WTC11 (cell line): Measurements from ENCODE around the gene ADM. TPM values are rescaled to one million over a fixed set of nuclear protein-coding genes. Genes with fewer than 3 reads are reported as not detected.

Source experiments
- ATAC-seq: fragments of 200-7000 bp; cut with Tn5 transposase; 2 replicates; pipeline ENCODE4 v1.10.0; 2021; ENCODE audit warnings: mild to moderate bottlenecking, moderate library complexity
- CTCF ChIA-PET: fragments of 300-600 bp; sonication (Branson Sonifier 250); formaldehyde crosslinking; loops from one replicate; lab custom pipeline; 2021; ENCODE audit warnings: antibody characterized with exemption; lab: Charles Lee
- POLR2A ChIA-PET: fragments of 350-600 bp; sonication (Branson Sonifier 250); formaldehyde crosslinking; loops from one replicate; lab custom pipeline; 2021; ENCODE audit warnings: antibody characterized with exemption; lab: Charles Lee
- DNase-seq: peaks from one replicate; pipeline ENCODE4 v3.0.0; 2021; ENCODE audit warnings: low spot score
- H3K27ac Mint-ChIP-seq: 2 replicates; pipeline ENCODE4 v1.8.0; 2021; ENCODE audit warnings: mixed read lengths
- H3K27me3 Mint-ChIP-seq: 2 replicates; pipeline ENCODE4 v1.8.0; 2021; ENCODE audit warnings: low read depth, mild to moderate bottlenecking, moderate library complexity, mixed read lengths
- H3K36me3 Mint-ChIP-seq: 2 replicates; pipeline ENCODE4 v1.8.0; 2021; ENCODE audit warnings: mixed read lengths
- H3K4me1 Mint-ChIP-seq: 2 replicates; pipeline ENCODE4 v1.8.0; 2022; ENCODE audit warnings: mixed read lengths
- H3K4me3 Mint-ChIP-seq: 2 replicates; pipeline ENCODE4 v1.8.0; 2021; ENCODE audit warnings: mild to moderate bottlenecking, moderate library complexity, mixed read lengths
- H3K9me3 Mint-ChIP-seq: 2 replicates; pipeline ENCODE4 v1.8.0; 2021; ENCODE audit warnings: mixed read lengths
- CREM ChIP-seq: sonication (generic); formaldehyde crosslinking; IDR thresholded peaks from 2 replicates; pipeline ENCODE4 v1.8.1; 2022; ENCODE audit warnings: mild to moderate bottlenecking, missing genetic modification reagents, moderate library complexity
- FOXP1 ChIP-seq: sonication (generic); formaldehyde crosslinking; IDR thresholded peaks from 2 replicates; pipeline ENCODE4 v1.8.0; 2022; ENCODE audit warnings: missing genetic modification reagents, mild to moderate bottlenecking, moderate library complexity, borderline replicate concordance
- NR2C2 ChIP-seq: sonication (generic); formaldehyde crosslinking; IDR thresholded peaks from 2 replicates; pipeline ENCODE4 v1.8.0; 2022; ENCODE audit warnings: mild to moderate bottlenecking, missing genetic modification reagents
- TCF7 ChIP-seq: sonication (generic); formaldehyde crosslinking; IDR thresholded peaks from 2 replicates; pipeline ENCODE4 v1.8.0; 2022; ENCODE audit warnings: mild to moderate bottlenecking, low read depth, missing genetic modification reagents, moderate library complexity
- ZNF138 ChIP-seq: sonication (generic); formaldehyde crosslinking; conservative IDR thresholded peaks from 2 replicates; pipeline ENCODE4 v1.8.1; 2022; ENCODE audit warnings: mild to moderate bottlenecking, moderate library complexity, missing genetic modification reagents
- ZNF263 ChIP-seq: sonication (generic); formaldehyde crosslinking; IDR thresholded peaks from 2 replicates; pipeline ENCODE4 v1.8.1; 2022; ENCODE audit warnings: low read depth, mild to moderate bottlenecking, moderate library complexity, missing genetic modification reagents
- ZNF317 ChIP-seq: sonication (generic); formaldehyde crosslinking; IDR thresholded peaks from 2 replicates; pipeline ENCODE4 v1.8.1; 2023; ENCODE audit warnings: low read depth, mild to moderate bottlenecking, moderate library complexity, missing genetic modification reagents, borderline replicate concordance
- total RNA-seq: library from RNA; stranded (reverse); gene quantifications from 3 replicates; pipeline ENCODE4 v1.2.3, GENCODE V29; 2021
- TF ChIP-seq, protein P1 (sequence below): fragments of 250-450 bp; sonication (Bioruptor Pico); IDR thresholded peaks from 2 replicates; pipeline ENCODE4 v1.9.0; 2021; ENCODE audit warnings: mild to moderate bottlenecking, borderline replicate concordance
- TF ChIP-seq, protein P2 (sequence below): sonication (generic); formaldehyde crosslinking; IDR thresholded peaks from 2 replicates; pipeline ENCODE4 v1.8.0; 2023; ENCODE audit warnings: mild to moderate bottlenecking, missing genetic modification reagents
- TF ChIP-seq, protein P3 (sequence below): sonication (generic); formaldehyde crosslinking; conservative IDR thresholded peaks from 2 replicates; pipeline ENCODE4 v1.8.1; 2023; ENCODE audit warnings: mild to moderate bottlenecking, low read depth, missing genetic modification reagents, moderate library complexity
- TF ChIP-seq, protein P4 (sequence below): sonication (generic); formaldehyde crosslinking; IDR thresholded peaks from 2 replicates; pipeline ENCODE4 v1.8.1; 2023; ENCODE audit warnings: mild to moderate bottlenecking, missing genetic modification reagents, moderate library complexity

The ADM gene
- total RNA-seq, 1 experiment from 2014 or later = 18.7 TPM

DNA sequence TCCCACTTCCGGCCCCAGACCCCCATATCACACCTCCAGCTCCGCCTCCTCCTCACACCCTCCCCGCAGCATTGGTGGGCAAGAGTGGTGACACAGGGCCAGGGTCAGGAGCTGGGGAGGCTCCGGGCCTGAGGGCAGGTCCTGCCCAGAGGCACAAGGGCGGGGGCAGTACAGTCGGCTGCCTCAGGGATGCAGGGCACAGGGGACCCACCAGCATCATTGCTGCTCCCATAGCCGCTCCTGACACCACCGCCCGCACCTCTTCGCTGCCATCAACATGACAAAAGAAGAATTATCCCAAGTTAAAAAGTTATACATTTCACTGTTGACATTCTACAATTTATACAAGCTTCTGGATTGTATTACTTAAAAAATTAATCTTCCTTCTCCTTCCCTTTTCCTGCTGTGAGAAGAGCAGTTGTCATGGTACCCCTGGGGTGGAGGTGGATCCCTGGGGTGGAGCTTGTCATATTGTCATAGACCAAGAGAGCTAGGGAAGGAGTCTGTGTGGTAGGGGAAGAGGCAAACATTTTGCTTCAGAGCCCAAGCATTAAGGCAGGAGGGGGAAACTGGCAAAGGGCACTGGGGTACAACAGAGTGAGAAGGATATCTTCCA, 15.0 kb upstream of the ADM start:
- H3K4me1 Mint-ChIP-seq = peaks cover 38% of the 10 kb centered on the region
- H3K27me3 Mint-ChIP-seq = no peaks in the 10 kb centered on the region
- CTCF ChIA-PET = interaction anchor here (1.4 to 2.5 kb wide), 2 partner anchors 15 to 38 kb away, joined by 3 to 10 read pairs; partner anchors contain the start of gene ADM

DNA sequence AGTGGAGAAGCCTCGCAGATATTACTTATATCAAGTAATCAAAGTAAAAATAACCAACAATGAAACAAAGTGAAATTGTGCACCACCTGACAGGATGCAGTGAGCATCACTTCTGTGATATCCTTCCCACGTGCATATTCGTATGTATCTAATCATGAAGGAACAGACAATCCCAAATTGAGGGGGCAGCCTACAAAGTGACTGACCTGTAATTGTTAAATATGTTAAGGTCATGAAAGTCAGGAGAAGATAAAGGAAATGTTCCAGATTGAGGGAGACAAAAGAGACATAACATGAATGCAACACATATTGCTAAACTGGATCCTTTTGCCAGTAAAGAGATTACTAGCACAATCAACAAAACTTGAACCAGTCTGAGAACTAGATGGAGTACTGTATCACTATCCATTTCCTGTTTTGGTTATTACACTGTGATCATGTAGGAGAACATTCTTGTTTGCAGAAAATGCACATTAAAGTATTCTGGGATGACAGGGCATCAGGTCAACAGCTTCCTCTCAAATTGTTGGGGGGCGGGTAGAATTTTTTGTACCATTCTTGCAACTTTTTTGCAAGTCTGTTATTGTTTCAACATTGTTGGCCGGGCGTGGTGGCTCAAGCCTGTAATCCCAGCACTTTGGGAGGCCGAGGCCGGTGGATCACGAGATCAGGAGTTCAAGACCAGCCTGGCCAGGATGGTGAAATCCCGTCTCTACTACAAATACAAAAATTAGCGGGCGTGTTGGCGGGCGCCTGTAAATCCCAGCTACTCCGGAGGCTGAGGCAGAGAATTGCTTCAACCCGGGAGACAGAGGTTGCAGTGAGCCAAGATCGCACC, 12.9 kb upstream of the ADM start:
- DNase-seq (no peak), ATAC-seq (no peak)
- Mint-ChIP-seq H3K36me3 (no peaks in the 10 kb centered on the region; the same call in 1 of the 2 replicates), H3K27ac (0 out of 2 replicates have a peak overlapping the region, but pooled peaks have one; percentile 32), H3K4me1 (peaks cover 43% of the 10 kb centered on the region), H3K27me3 (no peaks in the 10 kb centered on the region), H3K4me3 (peak overlapping the region; percentile 75), H3K9me3 (peaks cover 3% of the 10 kb centered on the region; the same call in 1 of the 2 replicates)
- ChIA-PET CTCF (interaction anchor here (1.2 to 1.7 kb wide), 4 partner anchors 11 to 215 kb away, joined by 3 to 8 read pairs (median 6); partner anchors contain the start of gene ADM), POLR2A (interaction anchor here (1.0 kb wide), 1 partner anchor 11 kb away, joined by 5 read pairs; no protein-coding TSS in a partner anchor)
- TF ChIP-seq CREM (CRISPR knock-in tag) (no peak), ZNF263 (CRISPR knock-in tag) (no peak), FOXP1 (CRISPR knock-in tag) (no peak), NR2C2 (CRISPR knock-in tag) (no peak), ZNF138 (CRISPR knock-in tag) (no peak), TCF7 (no peak)
- TF ChIP-seq, protein P1, sequence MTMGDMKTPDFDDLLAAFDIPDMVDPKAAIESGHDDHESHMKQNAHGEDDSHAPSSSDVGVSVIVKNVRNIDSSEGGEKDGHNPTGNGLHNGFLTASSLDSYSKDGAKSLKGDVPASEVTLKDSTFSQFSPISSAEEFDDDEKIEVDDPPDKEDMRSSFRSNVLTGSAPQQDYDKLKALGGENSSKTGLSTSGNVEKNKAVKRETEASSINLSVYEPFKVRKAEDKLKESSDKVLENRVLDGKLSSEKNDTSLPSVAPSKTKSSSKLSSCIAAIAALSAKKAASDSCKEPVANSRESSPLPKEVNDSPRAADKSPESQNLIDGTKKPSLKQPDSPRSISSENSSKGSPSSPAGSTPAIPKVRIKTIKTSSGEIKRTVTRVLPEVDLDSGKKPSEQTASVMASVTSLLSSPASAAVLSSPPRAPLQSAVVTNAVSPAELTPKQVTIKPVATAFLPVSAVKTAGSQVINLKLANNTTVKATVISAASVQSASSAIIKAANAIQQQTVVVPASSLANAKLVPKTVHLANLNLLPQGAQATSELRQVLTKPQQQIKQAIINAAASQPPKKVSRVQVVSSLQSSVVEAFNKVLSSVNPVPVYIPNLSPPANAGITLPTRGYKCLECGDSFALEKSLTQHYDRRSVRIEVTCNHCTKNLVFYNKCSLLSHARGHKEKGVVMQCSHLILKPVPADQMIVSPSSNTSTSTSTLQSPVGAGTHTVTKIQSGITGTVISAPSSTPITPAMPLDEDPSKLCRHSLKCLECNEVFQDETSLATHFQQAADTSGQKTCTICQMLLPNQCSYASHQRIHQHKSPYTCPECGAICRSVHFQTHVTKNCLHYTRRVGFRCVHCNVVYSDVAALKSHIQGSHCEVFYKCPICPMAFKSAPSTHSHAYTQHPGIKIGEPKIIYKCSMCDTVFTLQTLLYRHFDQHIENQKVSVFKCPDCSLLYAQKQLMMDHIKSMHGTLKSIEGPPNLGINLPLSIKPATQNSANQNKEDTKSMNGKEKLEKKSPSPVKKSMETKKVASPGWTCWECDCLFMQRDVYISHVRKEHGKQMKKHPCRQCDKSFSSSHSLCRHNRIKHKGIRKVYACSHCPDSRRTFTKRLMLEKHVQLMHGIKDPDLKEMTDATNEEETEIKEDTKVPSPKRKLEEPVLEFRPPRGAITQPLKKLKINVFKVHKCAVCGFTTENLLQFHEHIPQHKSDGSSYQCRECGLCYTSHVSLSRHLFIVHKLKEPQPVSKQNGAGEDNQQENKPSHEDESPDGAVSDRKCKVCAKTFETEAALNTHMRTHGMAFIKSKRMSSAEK = no peak
- TF ChIP-seq, protein P2, sequence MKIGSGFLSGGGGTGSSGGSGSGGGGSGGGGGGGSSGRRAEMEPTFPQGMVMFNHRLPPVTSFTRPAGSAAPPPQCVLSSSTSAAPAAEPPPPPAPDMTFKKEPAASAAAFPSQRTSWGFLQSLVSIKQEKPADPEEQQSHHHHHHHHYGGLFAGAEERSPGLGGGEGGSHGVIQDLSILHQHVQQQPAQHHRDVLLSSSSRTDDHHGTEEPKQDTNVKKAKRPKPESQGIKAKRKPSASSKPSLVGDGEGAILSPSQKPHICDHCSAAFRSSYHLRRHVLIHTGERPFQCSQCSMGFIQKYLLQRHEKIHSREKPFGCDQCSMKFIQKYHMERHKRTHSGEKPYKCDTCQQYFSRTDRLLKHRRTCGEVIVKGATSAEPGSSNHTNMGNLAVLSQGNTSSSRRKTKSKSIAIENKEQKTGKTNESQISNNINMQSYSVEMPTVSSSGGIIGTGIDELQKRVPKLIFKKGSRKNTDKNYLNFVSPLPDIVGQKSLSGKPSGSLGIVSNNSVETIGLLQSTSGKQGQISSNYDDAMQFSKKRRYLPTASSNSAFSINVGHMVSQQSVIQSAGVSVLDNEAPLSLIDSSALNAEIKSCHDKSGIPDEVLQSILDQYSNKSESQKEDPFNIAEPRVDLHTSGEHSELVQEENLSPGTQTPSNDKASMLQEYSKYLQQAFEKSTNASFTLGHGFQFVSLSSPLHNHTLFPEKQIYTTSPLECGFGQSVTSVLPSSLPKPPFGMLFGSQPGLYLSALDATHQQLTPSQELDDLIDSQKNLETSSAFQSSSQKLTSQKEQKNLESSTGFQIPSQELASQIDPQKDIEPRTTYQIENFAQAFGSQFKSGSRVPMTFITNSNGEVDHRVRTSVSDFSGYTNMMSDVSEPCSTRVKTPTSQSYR = no peak
- TF ChIP-seq, protein P3, sequence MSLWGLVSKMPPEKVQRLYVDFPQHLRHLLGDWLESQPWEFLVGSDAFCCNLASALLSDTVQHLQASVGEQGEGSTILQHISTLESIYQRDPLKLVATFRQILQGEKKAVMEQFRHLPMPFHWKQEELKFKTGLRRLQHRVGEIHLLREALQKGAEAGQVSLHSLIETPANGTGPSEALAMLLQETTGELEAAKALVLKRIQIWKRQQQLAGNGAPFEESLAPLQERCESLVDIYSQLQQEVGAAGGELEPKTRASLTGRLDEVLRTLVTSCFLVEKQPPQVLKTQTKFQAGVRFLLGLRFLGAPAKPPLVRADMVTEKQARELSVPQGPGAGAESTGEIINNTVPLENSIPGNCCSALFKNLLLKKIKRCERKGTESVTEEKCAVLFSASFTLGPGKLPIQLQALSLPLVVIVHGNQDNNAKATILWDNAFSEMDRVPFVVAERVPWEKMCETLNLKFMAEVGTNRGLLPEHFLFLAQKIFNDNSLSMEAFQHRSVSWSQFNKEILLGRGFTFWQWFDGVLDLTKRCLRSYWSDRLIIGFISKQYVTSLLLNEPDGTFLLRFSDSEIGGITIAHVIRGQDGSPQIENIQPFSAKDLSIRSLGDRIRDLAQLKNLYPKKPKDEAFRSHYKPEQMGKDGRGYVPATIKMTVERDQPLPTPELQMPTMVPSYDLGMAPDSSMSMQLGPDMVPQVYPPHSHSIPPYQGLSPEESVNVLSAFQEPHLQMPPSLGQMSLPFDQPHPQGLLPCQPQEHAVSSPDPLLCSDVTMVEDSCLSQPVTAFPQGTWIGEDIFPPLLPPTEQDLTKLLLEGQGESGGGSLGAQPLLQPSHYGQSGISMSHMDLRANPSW (CRISPR knock-in tag) = no peak

More for the DNA sequence above, 15.0 kb upstream of the ADM start:
- H3K4me3 Mint-ChIP-seq = no peak overlapping the region
- TF ChIP-seq, protein P4, sequence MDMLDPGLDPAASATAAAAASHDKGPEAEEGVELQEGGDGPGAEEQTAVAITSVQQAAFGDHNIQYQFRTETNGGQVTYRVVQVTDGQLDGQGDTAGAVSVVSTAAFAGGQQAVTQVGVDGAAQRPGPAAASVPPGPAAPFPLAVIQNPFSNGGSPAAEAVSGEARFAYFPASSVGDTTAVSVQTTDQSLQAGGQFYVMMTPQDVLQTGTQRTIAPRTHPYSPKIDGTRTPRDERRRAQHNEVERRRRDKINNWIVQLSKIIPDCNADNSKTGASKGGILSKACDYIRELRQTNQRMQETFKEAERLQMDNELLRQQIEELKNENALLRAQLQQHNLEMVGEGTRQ = no peak
- peak; percentile 57; the same call in 1 of the 2 replicates for TF ChIP-seq ZNF317 (CRISPR knock-in tag)
- POLR2A ChIA-PET = no interaction called here
- DNase-seq (no peak), ATAC-seq (no peak)
- peaks cover 3% of the 10 kb centered on the region; the same call in 1 of the 2 replicates for H3K36me3 Mint-ChIP-seq
- H3K9me3 Mint-ChIP-seq = no peaks in the 10 kb centered on the region
- H3K27ac Mint-ChIP-seq = no peak overlapping the region
